Transverse colon (tissue), 4 donors: ENCODE measurements around the gene MINDY3. TPM values are rescaled to one million over a fixed set of nuclear protein-coding genes. Genes with fewer than 3 reads are reported as not detected.

Source experiments
- DNase-seq: peaks from one replicate; pipeline ENCODE4 v3.0.0-alpha.2; 2019
- H3K27ac ChIP-seq, 4 donors: fragments of 200-600 bp; sonication (generic); 2 replicates each; pipeline ENCODE4 v1.5.1; 2016 to 2018; ENCODE audit warnings: inconsistent platforms in 4 of 4
- H3K27me3 ChIP-seq: fragments of 200-600 bp; sonication (generic); 2 replicates; pipeline ENCODE4 v1.5.1; 2017; ENCODE audit warnings: inconsistent platforms
- H3K36me3 ChIP-seq, 4 donors: fragments of 200-600 bp; sonication (generic); 2 replicates each; pipeline ENCODE4 v1.5.1; 2017 to 2019; ENCODE audit warnings: inconsistent platforms in 4 of 4
- H3K4me1 ChIP-seq, 4 donors: fragments of 200-600 bp; sonication (generic); 2 replicates each; pipeline ENCODE4 v1.5.1; 2017 to 2020; ENCODE audit warnings: inconsistent platforms in 4 of 4
- H3K4me3 ChIP-seq, 4 donors: fragments of 200-600 bp; sonication (generic); 1 replicate in 1 of 4; 2 replicates in 3 of 4; pipeline versions ENCODE4 v1.5.1 to v1.6.1; 2017 to 2019; ENCODE audit warnings: inconsistent platforms in 4 of 4
- H3K9me3 ChIP-seq, 2 donors: fragments of 200-600 bp; sonication (generic); 2 replicates each; pipeline ENCODE4 v1.5.1; 2017 to 2019; ENCODE audit warnings: inconsistent platforms in 2 of 2
- CTCF ChIP-seq, 5 experiments: fragments of 200-600 bp in 3 of 5; fragments of 450-650 bp in 2 of 5; sonication (generic) in 3 of 5; IDR thresholded peaks; 1 replicate in 2 of 5; 2 replicates in 3 of 5; pipeline ENCODE4 v1.5.1; 2016 to 2017; ENCODE audit warnings: antibody characterized with exemption in 5 of 5, inconsistent platforms in 3 of 5, mild to moderate bottlenecking in 2 of 5, moderate library complexity in 1 of 5
- EP300 ChIP-seq: sonication (generic); formaldehyde crosslinking; IDR thresholded peaks from one replicate; pipeline ENCODE4 v1.6.1; 2017; ENCODE audit warnings: antibody characterized with exemption, low read depth
- POLR2A ChIP-seq: fragments of 450-650 bp; IDR thresholded peaks from one replicate; pipeline ENCODE4 v1.6.1; 2016; ENCODE audit warnings: antibody characterized with exemption, mild to moderate bottlenecking, moderate library complexity
- POLR2AphosphoS5 ChIP-seq, 3 donors: sonication (generic); formaldehyde crosslinking; IDR thresholded peaks; one replicate each; pipeline ENCODE4 v1.6.1; 2016; ENCODE audit warnings: antibody characterized with exemption in 3 of 3
- WGBS, 2 donors: methylation state at CpG; one replicate each; pipeline ENCODE4 v1.1.5; 2018; ENCODE audit warnings: low coverage in 1 of 2; 5-methylcytosine and 5-hydroxymethylcytosine counted together
- in situ Hi-C, 4 donors: fragments of 200-750 bp; cut with MboI; loops; one replicate each; pipeline versions ENCODE4 v1.15.0 to v1.15.1; 2017; ENCODE audit warnings: low sequenced_read_pairs in 3 of 4, low pct_ligation_motif_present in 1 of 4, low pct_unique_long_range_greater_than_20kb in 1 of 4
- intact Hi-C: fragments of 100-400 bp; cut with DNase I; formaldehyde crosslinking; loops from one replicate; pipeline ENCODE4 v1.15.1; 2023; ENCODE audit warnings: low total_unique reads
- total RNA-seq, 4 donors: library from RNA; depleted of rRNA; stranded (reverse); fragments of >200 nt; gene quantifications; one replicate each; pipeline ENCODE4 v1.1.0, GENCODE V29; 2016

The MINDY3 gene
- total RNA-seq, 4 donors from 2014 or later: 4.2 to 45.3 (median 31.8) TPM

- Histone ChIP-seq H3K9me3 (no peaks in the 10 kb centered on the region), H3K27ac (no peak overlapping the region), H3K4me1 (peaks cover 0 to 12% (median 0%) of the 10 kb centered on the region in 4 donors), H3K36me3 (peaks cover 0 to 4% (median 0%) of the 10 kb centered on the region in 4 donors), H3K27me3 (no peaks in the 10 kb centered on the region), H3K4me3 (no peak overlapping the region)
- WGBS, 2 donors: 69 to 73% methylated on average over 6 of the region's 6 CpGs
- in situ Hi-C loops (loop anchor here in 1 of 4 donors (25.0 kb wide), 1 partner anchor 378 kb away; no protein-coding TSS in a partner anchor), intact Hi-C loops (no loop called here)
- TF ChIP-seq POLR2AphosphoS5 (IDR thresholded peaks at IDR 0.05): no peak
- TF ChIP-seq POLR2A: no peak
- no peak for TF ChIP-seq CTCF (IDR thresholded peaks at IDR 0.05)
- TF ChIP-seq EP300: no peak
- DNase-seq: no peak
These were observed 44.9 kb downstream of the MINDY3 start for GRCh38 chr10:15815242-15815885.

GRCh38 chr10:15814565-15814964 lies 45.7 kb downstream of the MINDY3 start:
- no peak for TF ChIP-seq POLR2A
- no peak for TF ChIP-seq POLR2AphosphoS5 (IDR thresholded peaks at IDR 0.05)
- no peak for TF ChIP-seq EP300
- TF ChIP-seq CTCF (IDR thresholded peaks at IDR 0.05): no peak
- Histone ChIP-seq H3K27me3 (no peaks in the 10 kb centered on the region), H3K27ac (no peak overlapping the region), H3K9me3 (no peaks in the 10 kb centered on the region), H3K36me3 (no peaks in the 10 kb centered on the region), H3K4me3 (no peak overlapping the region), H3K4me1 (peaks cover 0 to 12% (median 0%) of the 10 kb centered on the region in 4 donors)
- intact Hi-C loops (no loop called here), in situ Hi-C loops (loop anchor here in 1 of 4 donors (25.0 kb wide), 1 partner anchor 377 kb away; no protein-coding TSS in a partner anchor)
- DNase-seq: no peak
- WGBS, 2 donors: 76 to 78% methylated on average over 4 to 6 of the region's 6 CpGs

- WGBS, 2 donors: 52 to 70% methylated on average over 3 of the region's 3 CpGs
- intact Hi-C loops: no loop called here
- Histone ChIP-seq H3K9me3 (no peaks in the 10 kb centered on the region), H3K27ac (no peak overlapping the region), H3K4me1 (peaks cover 0 to 20% (median 7%) of the 10 kb centered on the region in 4 donors), H3K27me3 (no peaks in the 10 kb centered on the region), H3K4me3 (no peak overlapping the region), H3K36me3 (no peaks in the 10 kb centered on the region)
- DNase-seq: no peak
- no peak for TF ChIP-seq POLR2AphosphoS5 (IDR thresholded peaks at IDR 0.05)
- TF ChIP-seq EP300: no peak
- no peak for TF ChIP-seq POLR2A
- TF ChIP-seq CTCF (IDR thresholded peaks at IDR 0.05): no peak
- in situ Hi-C loops: loop anchor here in 1 of 4 donors (25.0 kb wide), 1 partner anchor 376 kb away; no protein-coding TSS in a partner anchor
These were observed 46.9 kb downstream of the MINDY3 start for GRCh38 chr10:15813415-15813814.

GRCh38 chr10:15809450-15809849 lies 50.9 kb downstream of the MINDY3 start:
- H3K36me3 ChIP-seq: no peaks in the 10 kb centered on the region
- peaks cover 0 to 19% (median 7%) of the 10 kb centered on the region in 4 donors for H3K4me1 ChIP-seq
- intact Hi-C loops: no loop called here
- in situ Hi-C loops: loop anchor here in 1 of 4 donors (25.0 kb wide), 1 partner anchor 372 kb away; no protein-coding TSS in a partner anchor
- TF ChIP-seq POLR2A (no peak), EP300 (no peak), CTCF (IDR thresholded peaks at IDR 0.05) (no peak), POLR2AphosphoS5 (IDR thresholded peaks at IDR 0.05) (no peak)
- no peak for DNase-seq
- H3K27me3 ChIP-seq: no peaks in the 10 kb centered on the region
- WGBS, 2 donors: 86 to 99% methylated on average over 1 to 4 of the region's 4 CpGs
- H3K4me3 ChIP-seq: no peak overlapping the region
- H3K9me3 ChIP-seq: no peaks in the 10 kb centered on the region
- H3K27ac ChIP-seq: no peak overlapping the region
